ENCODE results near the gene RNF224. TPM values are rescaled to one million over a fixed set of nuclear protein-coding genes. Genes with fewer than 3 reads are reported as not detected.
A peak's percentile ranks its signal among the peaks of the same experiment; 100 is the strongest.

Gene RNF224
- 0.95 TPM for total RNA-seq

- DNase-seq (ENCODE audit: low spot score): peak; percentile 85
Observed at GRCh38 chr9:137227054-137227852, at the start of gene RNF224. TSS of gene RNF224 (plus strand) at chr9:137227502. CDS start at chr9:137228336, 834 bp downstream.

GRCh38 chr9:137178201-137178938 is 48.9 kb upstream of the RNF224 start:
- no peak for DNase-seq (ENCODE audit: low spot score)

GRCh38 chr9:137178939-137179630 is 48.2 kb upstream of the RNF224 start:
- DNase-seq (ENCODE audit: low spot score): no peak

- DNase-seq (ENCODE audit: low spot score): no peak
Observed at GRCh38 chr9:137179761-137180160, 47.5 kb upstream of the RNF224 start.

GRCh38 chr9:137180491-137180890 is 46.8 kb upstream of the RNF224 start:
- no peak for DNase-seq (ENCODE audit: low spot score)

GRCh38 chr9:137181680-137182079 is 45.6 kb upstream of the RNF224 start:
- DNase-seq (ENCODE audit: low spot score): no peak

- no peak for DNase-seq (ENCODE audit: low spot score)
Observed at GRCh38 chr9:137182836-137183235, 44.5 kb upstream of the RNF224 start.

- DNase-seq (ENCODE audit: low spot score): no peak
Observed at GRCh38 chr9:137183980-137184595, 43.2 kb upstream of the RNF224 start.

GRCh38 chr9:137184881-137185660 is 42.2 kb upstream of the RNF224 start:
- no peak for DNase-seq (ENCODE audit: low spot score)

GRCh38 chr9:137185921-137186320 is 41.4 kb upstream of the RNF224 start:
- no peak for DNase-seq (ENCODE audit: low spot score)

GRCh38 chr9:137186385-137186784 is 40.9 kb upstream of the RNF224 start:
- no peak for DNase-seq (ENCODE audit: low spot score)

- DNase-seq (ENCODE audit: low spot score): no peak
Observed at GRCh38 chr9:137187386-137187785, 39.9 kb upstream of the RNF224 start.

- DNase-seq (ENCODE audit: low spot score): no peak
Observed at GRCh38 chr9:137188086-137188489, 39.2 kb upstream of the RNF224 start.

- DNase-seq (ENCODE audit: low spot score): peak; percentile 95
Observed at GRCh38 chr9:137188490-137189296, 38.6 kb upstream of the RNF224 start, which contains the start of the genes ANAPC2 and SSNA1. TSS of gene ANAPC2 (minus strand) at chr9:137188560. CDS start at chr9:137188532, 28 bp downstream. TSS of gene SSNA1 (plus strand) at chr9:137188676. CDS start at chr9:137188727, 51 bp downstream.

GRCh38 chr9:137189297-137190295 is 37.7 kb upstream of the RNF224 start:
- DNase-seq (ENCODE audit: low spot score): no peak

GRCh38 chr9:137190315-137190856 is 36.9 kb upstream of the RNF224 start:
- no peak for DNase-seq (ENCODE audit: low spot score)

- DNase-seq (ENCODE audit: low spot score): no peak
Observed at GRCh38 chr9:137191245-137191644, 36.1 kb upstream of the RNF224 start.

GRCh38 chr9:137191691-137192447 is 35.4 kb upstream of the RNF224 start:
- no peak for DNase-seq (ENCODE audit: low spot score)
